Gastroesophageal sphincter (tissue), 4 donors: ENCODE data around the gene SNX14. TPM values are rescaled to one million over a fixed set of nuclear protein-coding genes. Genes with fewer than 3 reads are reported as not detected.

Experiments
- ATAC-seq: fragments of 150-250 bp; one replicate; pipeline ENCODE4 v1.9.1; 2016; ENCODE audit warnings: mild to moderate bottlenecking, moderate library complexity
- H3K27ac ChIP-seq, 4 donors: fragments of 200-600 bp; sonication (generic) in 3 of 4; 1 replicate in 3 of 4; 2 replicates in 1 of 4; pipeline ENCODE4 v1.5.1; 2016 to 2019
- H3K27me3 ChIP-seq: fragments of 200-600 bp; sonication (generic); one replicate; pipeline ENCODE4 v1.5.1; 2019
- H3K36me3 ChIP-seq, 2 donors: fragments of 200-600 bp; sonication (generic); one replicate each; pipeline ENCODE4 v1.5.1; 2019; ENCODE audit warnings: control low read depth in 1 of 2
- H3K4me1 ChIP-seq, 3 donors: fragments of 200-600 bp; sonication (generic); 1 replicate in 2 of 3; 2 replicates in 1 of 3; pipeline ENCODE4 v1.5.1; 2016 to 2019; ENCODE audit warnings: control low read depth in 2 of 3
- H3K4me3 ChIP-seq, 2 donors: fragments of 200-600 bp; sonication (generic); one replicate each; pipeline ENCODE4 v1.5.1; 2019; ENCODE audit warnings: mild to moderate bottlenecking in 1 of 2, moderate library complexity in 1 of 2
- H3K9me3 ChIP-seq, 3 donors: fragments of 200-600 bp; sonication (generic); one replicate each; pipeline ENCODE4 v1.5.1; 2017 to 2019; ENCODE audit warnings: control low read depth in 2 of 3
- CTCF ChIP-seq, 4 experiments: fragments of 200-600 bp in 2 of 4; fragments of 450-650 bp in 2 of 4; sonication (generic) in 1 of 4; IDR thresholded peaks; one replicate each; pipeline ENCODE4 v1.5.1; 2017 to 2019; ENCODE audit warnings: antibody characterized with exemption in 4 of 4, mild to moderate bottlenecking in 2 of 4, moderate library complexity in 2 of 4
- EP300 ChIP-seq: sonication (generic); formaldehyde crosslinking; IDR thresholded peaks from one replicate; pipeline ENCODE4 v1.6.1; 2017; ENCODE audit warnings: antibody characterized with exemption, mild to moderate bottlenecking
- POLR2A ChIP-seq, 2 donors: fragments of 450-650 bp; IDR thresholded peaks; one replicate each; pipeline ENCODE4 v1.6.1; 2017; ENCODE audit warnings: antibody characterized with exemption in 2 of 2, mild to moderate bottlenecking in 2 of 2, moderate library complexity in 1 of 2
- POLR2AphosphoS5 ChIP-seq: sonication (generic); formaldehyde crosslinking; IDR thresholded peaks from one replicate; pipeline ENCODE4 v1.6.1; 2017; ENCODE audit warnings: antibody characterized with exemption
- WGBS, 2 donors: methylation state at CpG; one replicate each; pipeline ENCODE4 v1.1.5; 2018; ENCODE audit warnings: low coverage in 1 of 2; 5-methylcytosine and 5-hydroxymethylcytosine counted together
- total RNA-seq, 4 donors: library from RNA; depleted of rRNA; stranded (reverse); fragments of >200 nt; gene quantifications; one replicate each; pipeline ENCODE4 v1.1.0, GENCODE V29; 2016

SNX14 gene
- total RNA-seq, 4 donors from 2014 or later, result 28.7 to 105 (median 48.8) TPM

DNA sequence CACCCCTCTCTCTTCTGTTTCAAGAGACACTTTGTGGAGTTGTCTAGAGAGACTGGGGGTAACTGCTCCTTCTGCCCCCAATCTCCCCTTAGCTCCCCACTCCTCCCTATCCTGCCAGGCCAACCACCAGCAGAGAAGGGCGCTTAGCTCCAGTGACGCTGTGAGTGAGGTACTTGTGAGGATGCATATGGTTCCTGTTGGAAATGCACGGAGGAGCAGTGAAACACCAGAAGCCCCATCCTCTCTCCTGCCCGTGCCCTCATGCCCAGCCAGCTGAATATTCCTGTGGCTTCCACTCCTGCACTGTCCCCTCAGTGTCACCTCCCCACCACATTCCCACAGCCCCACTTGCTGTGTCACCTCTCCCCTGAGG, 131.9 kb downstream of the SNX14 start:
- TF ChIP-seq POLR2AphosphoS5, result no peak
- TF ChIP-seq CTCF (IDR thresholded peaks at IDR 0.05), result no peak
- TF ChIP-seq EP300, result no peak
- TF ChIP-seq POLR2A (IDR thresholded peaks at IDR 0.05), result no peak
- Histone ChIP-seq H3K4me1 (peaks cover 0 to 78% (median 20%) of the 10 kb centered on the region in 3 donors), H3K9me3 (no peaks in the 10 kb centered on the region), H3K4me3 (no peak overlapping the region), H3K27me3 (no peaks in the 10 kb centered on the region), H3K27ac (peak overlapping the region in 3 of 4 donors; percentile 64 to 74 (median 70)), H3K36me3 (peaks cover 0 to 2% of the 10 kb centered on the region in 2 donors)
- WGBS, 2 donors, result 72% methylated on average over 3 of the region's 4 CpGs; no CpG with 5 or more reads in 1 of the 2 donors
- ATAC-seq, result no peak

- Histone ChIP-seq H3K36me3 (no peaks in the 10 kb centered on the region), H3K27me3 (no peaks in the 10 kb centered on the region), H3K4me1 (peaks cover 0 to 82% (median 20%) of the 10 kb centered on the region in 3 donors), H3K27ac (peak overlapping the region in 3 of 4 donors; percentile 64 to 74 (median 70)), H3K9me3 (no peaks in the 10 kb centered on the region), H3K4me3 (no peak overlapping the region)
- peak; percentile 65 for TF ChIP-seq POLR2AphosphoS5
- no peak for TF ChIP-seq CTCF (IDR thresholded peaks at IDR 0.05)
- WGBS, 2 donors, result 38 to 86% methylated on average over 1 to 4 of the region's 4 CpGs
- ATAC-seq, result peak; percentile 53
Measured at GRCh38 chr6:85460921-85461797, 132.5 kb downstream of the SNX14 start.

- no peaks in the 10 kb centered on the region for H3K36me3 ChIP-seq
- H3K4me1 ChIP-seq, result peaks cover 0 to 77% (median 20%) of the 10 kb centered on the region in 3 donors
- no peak for TF ChIP-seq CTCF (IDR thresholded peaks at IDR 0.05)
- no peak for TF ChIP-seq EP300
- TF ChIP-seq POLR2A (IDR thresholded peaks at IDR 0.05), result no peak
- TF ChIP-seq POLR2AphosphoS5, result no peak
- H3K27ac ChIP-seq, result peak overlapping the region in 3 of 4 donors; percentile 64 to 74 (median 70)
- H3K4me3 ChIP-seq, result no peak overlapping the region
- peak; percentile 19 for ATAC-seq
- 45 to 64% methylated on average over 2 to 4 of the region's 4 CpGs for WGBS, 2 donors
- no peaks in the 10 kb centered on the region for H3K9me3 ChIP-seq
- no peaks in the 10 kb centered on the region for H3K27me3 ChIP-seq
Measured at GRCh38 chr6:85460154-85460920, 133.3 kb downstream of the SNX14 start.

GRCh38 chr6:85459224-85459901, 134.3 kb downstream of the SNX14 start:
- peak; percentile 42 for ATAC-seq
- H3K4me3 ChIP-seq, result no peak overlapping the region
- H3K36me3 ChIP-seq, result no peaks in the 10 kb centered on the region
- peak; percentile 46 for TF ChIP-seq POLR2AphosphoS5
- TF ChIP-seq EP300, result no peak
- no peak for TF ChIP-seq CTCF (IDR thresholded peaks at IDR 0.05)
- 9 to 14% methylated on average over 4 of the region's 4 CpGs for WGBS, 2 donors
- H3K4me1 ChIP-seq, result peaks cover 0 to 67% (median 20%) of the 10 kb centered on the region in 3 donors
- H3K27me3 ChIP-seq, result no peaks in the 10 kb centered on the region
- peak overlapping the region in 3 of 4 donors; percentile 64 to 75 (median 70) for H3K27ac ChIP-seq
- H3K9me3 ChIP-seq, result no peaks in the 10 kb centered on the region
